ENCODE measurements around the gene FOXK1.

The FOXK1 gene

DNA sequence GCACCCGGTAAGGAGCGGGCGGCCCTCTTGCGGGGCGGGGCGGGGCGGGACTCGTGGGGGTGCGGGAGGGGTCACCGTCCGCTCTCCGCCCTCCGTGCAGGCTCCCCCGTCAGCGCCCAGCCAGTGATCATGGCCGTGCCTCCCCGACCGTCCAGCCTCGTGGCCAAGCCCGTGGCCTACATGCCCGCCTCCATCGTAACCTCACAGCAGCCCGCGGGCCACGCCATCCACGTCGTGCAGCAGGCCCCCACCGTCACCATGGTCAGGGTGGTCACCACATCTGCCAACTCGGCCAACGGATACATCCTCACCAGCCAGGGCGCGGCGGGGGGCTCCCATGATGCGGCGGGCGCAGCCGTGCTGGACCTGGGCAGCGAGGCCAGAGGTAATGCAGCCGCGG is 77.1 kb downstream of the FOXK1 start:
- POLR2A ChIA-PET, result no interaction called here
- CTCF ChIA-PET, result no interaction called here
- DNase-seq (ENCODE audit: extremely low spot score), result no peak
- no peak for TF ChIP-seq TARDBP (IDR thresholded peaks at IDR 0.05)
- no peak for TF ChIP-seq SUZ12 (IDR thresholded peaks at IDR 0.05)
- no peak for TF ChIP-seq FOXK2 (IDR thresholded peaks at IDR 0.05)
- TF ChIP-seq ELF4 (IDR thresholded peaks at IDR 0.05), result no peak
- TF ChIP-seq LEF1 (IDR thresholded peaks at IDR 0.05; ENCODE audit: borderline replicate concordance), result no peak
- TF ChIP-seq, protein P1, sequence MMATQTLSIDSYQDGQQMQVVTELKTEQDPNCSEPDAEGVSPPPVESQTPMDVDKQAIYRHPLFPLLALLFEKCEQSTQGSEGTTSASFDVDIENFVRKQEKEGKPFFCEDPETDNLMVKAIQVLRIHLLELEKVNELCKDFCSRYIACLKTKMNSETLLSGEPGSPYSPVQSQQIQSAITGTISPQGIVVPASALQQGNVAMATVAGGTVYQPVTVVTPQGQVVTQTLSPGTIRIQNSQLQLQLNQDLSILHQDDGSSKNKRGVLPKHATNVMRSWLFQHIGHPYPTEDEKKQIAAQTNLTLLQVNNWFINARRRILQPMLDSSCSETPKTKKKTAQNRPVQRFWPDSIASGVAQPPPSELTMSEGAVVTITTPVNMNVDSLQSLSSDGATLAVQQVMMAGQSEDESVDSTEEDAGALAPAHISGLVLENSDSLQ (IDR thresholded peaks at IDR 0.05), result no peak
- no peak for TF ChIP-seq L3MBTL2 (conservative IDR thresholded peaks at IDR 0.05)
- no peak for TF ChIP-seq SP1 (IDR thresholded peaks at IDR 0.05)
- TF ChIP-seq HDGF (IDR thresholded peaks at IDR 0.05; ENCODE audit: borderline replicate concordance), result no peak
- no peak for TF ChIP-seq FOXA1 (IDR thresholded peaks at IDR 0.05)
- TF ChIP-seq ZNF384 (IDR thresholded peaks at IDR 0.05), result no peak
- TF ChIP-seq NFRKB (IDR thresholded peaks at IDR 0.05), result no peak
- no peak for TF ChIP-seq ARNT (IDR thresholded peaks at IDR 0.05)
- no peak for TF ChIP-seq CTBP1 (IDR thresholded peaks at IDR 0.05; ENCODE audit: borderline replicate concordance)
- TF ChIP-seq BHLHE40 (IDR thresholded peaks at IDR 0.05; ENCODE audit: borderline replicate concordance), result no peak

DNA sequence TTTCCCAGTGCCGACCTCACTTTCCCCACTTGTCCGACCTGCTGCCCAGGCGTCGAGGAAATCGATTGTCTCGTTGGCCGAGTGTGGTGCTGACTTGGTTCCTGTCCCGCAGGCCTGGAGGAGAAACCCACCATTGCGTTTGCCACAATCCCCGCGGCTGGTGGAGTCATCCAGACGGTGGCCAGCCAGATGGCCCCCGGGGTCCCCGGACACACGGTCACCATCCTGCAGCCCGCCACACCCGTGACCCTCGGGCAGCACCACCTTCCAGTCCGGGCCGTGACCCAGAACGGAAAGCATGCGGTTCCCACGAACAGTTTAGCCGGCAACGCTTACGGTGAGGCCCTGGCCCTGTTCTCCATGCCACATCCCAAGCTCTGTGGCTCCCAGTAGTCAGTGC is 78.9 kb downstream of the FOXK1 start:
- POLR2A ChIA-PET, result interaction anchor here (1.0 kb wide), 1 partner anchor 15 kb away, joined by 3 read pairs; the partner anchor contains the start of gene AP5Z1
- no peak for DNase-seq (ENCODE audit: extremely low spot score)
- TF ChIP-seq SP1 (IDR thresholded peaks at IDR 0.05) (no peak), NFRKB (IDR thresholded peaks at IDR 0.05) (no peak), CTBP1 (IDR thresholded peaks at IDR 0.05; ENCODE audit: borderline replicate concordance) (no peak), ELF4 (IDR thresholded peaks at IDR 0.05) (no peak), LEF1 (IDR thresholded peaks at IDR 0.05; ENCODE audit: borderline replicate concordance) (no peak), TARDBP (IDR thresholded peaks at IDR 0.05) (no peak), L3MBTL2 (conservative IDR thresholded peaks at IDR 0.05) (no peak), ZNF384 (IDR thresholded peaks at IDR 0.05) (no peak), FOXA1 (IDR thresholded peaks at IDR 0.05) (no peak), BHLHE40 (IDR thresholded peaks at IDR 0.05; ENCODE audit: borderline replicate concordance) (no peak), HDGF (IDR thresholded peaks at IDR 0.05; ENCODE audit: borderline replicate concordance) (no peak), ARNT (IDR thresholded peaks at IDR 0.05) (no peak), FOXM1 (IDR thresholded peaks at IDR 0.05; ENCODE audit: borderline replicate concordance) (no peak), SUZ12 (IDR thresholded peaks at IDR 0.05) (no peak), FOXK2 (IDR thresholded peaks at IDR 0.05) (no peak)
- TF ChIP-seq, protein P1 (IDR thresholded peaks at IDR 0.05), result no peak
- CTCF ChIA-PET, result no interaction called here

DNA sequence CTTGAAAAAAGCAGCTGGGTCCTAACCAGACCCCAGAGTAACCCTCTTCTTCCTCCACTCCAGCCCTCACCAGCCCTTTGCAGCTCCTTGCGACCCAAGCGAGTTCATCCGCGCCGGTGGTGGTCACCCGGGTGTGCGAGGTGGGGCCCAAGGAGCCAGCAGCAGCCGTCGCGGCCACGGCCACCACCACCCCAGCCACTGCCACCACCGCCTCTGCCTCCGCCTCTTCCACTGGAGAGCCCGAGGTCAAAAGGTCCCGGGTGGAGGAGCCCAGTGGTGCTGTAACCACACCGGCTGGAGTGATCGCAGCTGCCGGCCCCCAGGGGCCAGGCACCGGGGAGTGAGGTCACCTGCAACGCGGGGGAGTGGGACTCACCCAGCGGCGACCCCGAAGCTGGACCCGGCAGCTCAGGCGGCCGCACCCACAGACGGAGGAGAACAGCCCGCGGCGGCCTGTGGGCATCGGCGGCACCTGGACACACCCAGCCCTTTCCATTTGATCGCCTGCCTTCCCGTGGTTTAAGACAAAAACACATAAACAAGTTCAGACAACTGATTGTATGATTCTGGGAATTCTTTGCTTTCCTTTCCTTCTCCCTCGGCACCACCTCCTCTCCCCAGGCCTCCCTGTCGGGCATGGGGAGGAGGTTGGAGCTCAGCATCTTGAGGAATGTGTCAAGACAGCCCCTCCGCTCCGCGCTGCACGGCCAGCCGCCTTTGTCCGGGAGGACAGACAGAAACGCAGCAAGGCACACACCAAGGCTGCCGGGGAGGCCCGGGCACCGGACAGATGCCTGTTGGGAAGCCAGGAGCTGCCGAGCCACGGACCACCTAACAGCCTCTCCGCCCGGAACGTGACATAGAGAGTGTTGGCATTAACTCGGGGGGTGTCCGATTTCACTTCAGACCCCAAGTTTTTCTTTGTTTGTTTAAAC is 80.3 kb downstream of the FOXK1 start:
- TF ChIP-seq FOXK2 (IDR thresholded peaks at IDR 0.05), result no peak
- no peak for TF ChIP-seq L3MBTL2 (conservative IDR thresholded peaks at IDR 0.05)
- TF ChIP-seq ELF4 (IDR thresholded peaks at IDR 0.05), result no peak
- TF ChIP-seq TARDBP (IDR thresholded peaks at IDR 0.05), result no peak
- no peak for TF ChIP-seq ZNF384 (IDR thresholded peaks at IDR 0.05)
- no peak for TF ChIP-seq ARNT (IDR thresholded peaks at IDR 0.05)
- TF ChIP-seq FOXA1 (IDR thresholded peaks at IDR 0.05), result no peak
- no peak for TF ChIP-seq SUZ12 (IDR thresholded peaks at IDR 0.05)
- CTCF ChIA-PET, result no interaction called here
- POLR2A ChIA-PET, result no interaction called here

DNA sequence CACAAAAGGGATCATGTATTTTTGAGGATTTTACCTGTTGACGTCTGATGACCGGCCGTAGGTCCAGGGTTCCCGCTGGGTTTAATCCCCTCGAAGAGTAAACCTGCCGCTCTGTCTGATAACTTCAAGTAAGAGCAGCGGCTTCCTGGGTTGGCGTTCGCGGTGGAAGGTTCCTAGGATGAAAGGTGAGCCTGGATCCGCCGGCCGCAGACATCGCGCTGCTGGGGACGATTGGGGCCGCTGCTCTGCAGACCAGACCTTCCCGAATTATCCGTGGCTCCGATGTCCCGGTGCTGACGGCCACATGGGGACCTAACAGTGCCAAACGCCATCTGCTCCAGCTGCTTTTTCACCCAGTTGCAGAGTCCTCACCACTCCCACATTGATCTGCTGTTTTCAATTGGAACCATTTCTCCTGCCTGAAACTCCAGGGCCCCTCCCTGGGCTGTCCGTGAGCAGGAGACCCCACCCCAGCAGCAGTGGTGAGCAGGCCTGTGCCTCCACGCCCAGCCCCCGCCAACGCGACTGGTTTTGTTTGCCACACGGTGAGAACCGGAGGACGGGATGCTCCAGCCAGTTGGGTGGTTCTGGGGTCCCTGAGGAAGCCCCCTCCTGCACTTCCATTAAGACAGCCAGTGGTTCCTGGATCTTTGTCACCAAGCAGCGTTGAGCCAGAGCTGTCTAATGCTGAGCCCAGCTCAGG is 81.1 kb downstream of the FOXK1 start:
- ChIA-PET POLR2A (no interaction called here), CTCF (no interaction called here)
- TF ChIP-seq L3MBTL2 (conservative IDR thresholded peaks at IDR 0.05), result no peak
- TF ChIP-seq TARDBP (IDR thresholded peaks at IDR 0.05), result no peak
- TF ChIP-seq CTBP1 (IDR thresholded peaks at IDR 0.05; ENCODE audit: borderline replicate concordance), result no peak
- TF ChIP-seq, protein P1 (IDR thresholded peaks at IDR 0.05), result no peak
- no peak for TF ChIP-seq ARNT (IDR thresholded peaks at IDR 0.05)
- TF ChIP-seq FOXK2 (IDR thresholded peaks at IDR 0.05), result no peak
- TF ChIP-seq ZNF384 (IDR thresholded peaks at IDR 0.05), result no peak
- no peak for TF ChIP-seq LEF1 (IDR thresholded peaks at IDR 0.05; ENCODE audit: borderline replicate concordance)
- TF ChIP-seq BHLHE40 (IDR thresholded peaks at IDR 0.05; ENCODE audit: borderline replicate concordance), result no peak
- no peak for TF ChIP-seq HDGF (IDR thresholded peaks at IDR 0.05; ENCODE audit: borderline replicate concordance)
- TF ChIP-seq FOXM1 (IDR thresholded peaks at IDR 0.05; ENCODE audit: borderline replicate concordance), result no peak
- no peak for TF ChIP-seq SP1 (IDR thresholded peaks at IDR 0.05)
- TF ChIP-seq ELF4 (IDR thresholded peaks at IDR 0.05), result no peak

More for the DNA sequence above, 80.3 kb downstream of the FOXK1 start:
- DNase-seq (ENCODE audit: extremely low spot score), result no peak

DNA sequence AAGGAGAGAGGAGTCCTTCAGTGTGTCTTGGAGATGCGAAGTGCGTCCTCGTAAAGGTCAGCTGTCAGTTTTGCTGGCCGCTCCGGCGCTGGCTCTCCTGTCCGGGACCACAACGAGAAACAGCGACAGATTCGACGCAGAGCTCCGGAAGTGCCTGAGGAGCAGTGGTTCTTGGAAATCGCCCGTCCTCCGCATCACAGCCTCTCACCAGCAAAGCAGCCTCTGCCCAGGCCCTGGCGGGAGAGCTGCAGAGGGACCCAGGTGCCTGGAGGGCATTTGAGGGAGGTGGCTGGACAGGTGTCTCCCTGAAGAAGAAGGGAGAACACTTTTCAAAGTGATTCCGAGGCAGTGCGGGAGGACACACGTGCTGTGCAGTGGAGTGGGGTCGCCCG is 81.7 kb downstream of the FOXK1 start:
- TF ChIP-seq LEF1 (IDR thresholded peaks at IDR 0.05; ENCODE audit: borderline replicate concordance) (no peak), SUZ12 (IDR thresholded peaks at IDR 0.05) (no peak), FOXK2 (IDR thresholded peaks at IDR 0.05) (no peak), HDGF (IDR thresholded peaks at IDR 0.05; ENCODE audit: borderline replicate concordance) (no peak), TARDBP (IDR thresholded peaks at IDR 0.05) (no peak), NFRKB (IDR thresholded peaks at IDR 0.05) (no peak), SP1 (IDR thresholded peaks at IDR 0.05) (no peak), ARNT (IDR thresholded peaks at IDR 0.05) (no peak), BHLHE40 (IDR thresholded peaks at IDR 0.05; ENCODE audit: borderline replicate concordance) (no peak), FOXA1 (IDR thresholded peaks at IDR 0.05) (no peak), ZNF384 (IDR thresholded peaks at IDR 0.05) (no peak), FOXM1 (IDR thresholded peaks at IDR 0.05; ENCODE audit: borderline replicate concordance) (no peak), CTBP1 (IDR thresholded peaks at IDR 0.05; ENCODE audit: borderline replicate concordance) (no peak), ELF4 (IDR thresholded peaks at IDR 0.05) (no peak)
- TF ChIP-seq, protein P1 (IDR thresholded peaks at IDR 0.05), result no peak
- ChIA-PET POLR2A (no interaction called here), CTCF (no interaction called here)
- no peak for DNase-seq (ENCODE audit: extremely low spot score)

More for the DNA sequence above, 81.1 kb downstream of the FOXK1 start:
- no peak for DNase-seq (ENCODE audit: extremely low spot score)

Measured in HEK293T (cell line).